Stimulated activated CD4-positive, alpha-beta T cell treated with anti-CD3 and anti-CD28 coated beads, Interleukin-2, amount 100 ng/mL, for 24 hours (primary cell): ENCODE data around the gene CACHD1.

Experiments
- DNase-seq, 2 donors: peaks; one replicate each; pipeline ENCODE4 v3.0.0-alpha.2; 2020

Gene CACHD1

DNA sequence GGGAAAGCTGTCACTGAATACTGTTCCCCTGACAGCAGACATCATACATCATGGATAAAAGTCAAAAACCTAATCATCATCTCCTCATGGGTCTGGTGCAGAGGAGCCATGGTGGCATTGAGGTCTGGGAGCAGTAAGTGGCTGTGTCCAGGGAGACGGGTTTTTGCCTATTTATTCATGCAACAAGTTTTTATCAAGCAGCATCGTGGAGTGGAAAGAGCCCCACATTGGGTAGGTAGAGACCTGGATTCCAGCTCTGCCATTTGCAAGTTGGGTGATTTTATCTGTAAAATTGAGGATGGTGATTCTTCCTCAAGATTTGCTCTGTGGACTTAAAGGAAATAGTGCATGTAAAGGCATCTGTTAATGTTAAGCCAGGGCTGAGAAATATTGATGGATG, 4.2 kb downstream of the CACHD1 start:
- DNase-seq, result no peak

DNA sequence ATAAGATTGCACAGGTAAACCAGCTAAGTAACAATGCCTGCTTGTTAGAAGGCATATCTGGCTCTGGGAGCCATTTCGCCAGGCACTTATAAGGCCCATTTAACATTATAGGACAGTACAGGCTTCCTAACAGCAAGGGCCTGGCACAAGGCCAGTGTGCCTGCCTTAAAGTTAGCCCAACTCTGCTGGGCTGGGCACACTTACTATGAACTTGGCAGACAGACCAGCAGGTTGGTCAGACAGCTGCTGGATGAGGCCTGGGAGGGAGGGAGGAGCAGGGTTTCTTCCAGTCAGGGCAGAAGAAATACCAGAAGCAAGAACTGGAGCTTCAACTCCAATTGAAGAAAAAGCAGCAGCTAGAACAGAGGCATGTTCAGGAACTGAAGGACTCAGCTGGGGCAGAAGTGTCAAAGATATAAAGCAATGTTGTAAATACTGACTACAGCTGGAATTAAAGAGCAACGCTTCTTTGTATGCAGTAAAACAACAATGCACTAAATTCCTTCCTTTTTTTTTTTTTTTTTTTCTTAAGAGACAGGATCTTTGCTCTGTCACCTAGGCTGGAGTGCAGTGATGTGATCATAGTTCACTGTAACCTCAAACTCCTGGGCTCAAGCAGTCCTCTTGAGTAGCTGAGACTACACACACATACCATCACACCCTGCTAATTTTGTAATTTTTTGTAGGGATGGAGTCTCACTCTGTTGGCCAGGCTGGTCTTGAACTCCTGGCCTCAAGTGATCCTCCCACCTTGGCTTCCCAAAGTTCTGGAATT, 4.9 kb downstream of the CACHD1 start:
- no peak for DNase-seq

DNA sequence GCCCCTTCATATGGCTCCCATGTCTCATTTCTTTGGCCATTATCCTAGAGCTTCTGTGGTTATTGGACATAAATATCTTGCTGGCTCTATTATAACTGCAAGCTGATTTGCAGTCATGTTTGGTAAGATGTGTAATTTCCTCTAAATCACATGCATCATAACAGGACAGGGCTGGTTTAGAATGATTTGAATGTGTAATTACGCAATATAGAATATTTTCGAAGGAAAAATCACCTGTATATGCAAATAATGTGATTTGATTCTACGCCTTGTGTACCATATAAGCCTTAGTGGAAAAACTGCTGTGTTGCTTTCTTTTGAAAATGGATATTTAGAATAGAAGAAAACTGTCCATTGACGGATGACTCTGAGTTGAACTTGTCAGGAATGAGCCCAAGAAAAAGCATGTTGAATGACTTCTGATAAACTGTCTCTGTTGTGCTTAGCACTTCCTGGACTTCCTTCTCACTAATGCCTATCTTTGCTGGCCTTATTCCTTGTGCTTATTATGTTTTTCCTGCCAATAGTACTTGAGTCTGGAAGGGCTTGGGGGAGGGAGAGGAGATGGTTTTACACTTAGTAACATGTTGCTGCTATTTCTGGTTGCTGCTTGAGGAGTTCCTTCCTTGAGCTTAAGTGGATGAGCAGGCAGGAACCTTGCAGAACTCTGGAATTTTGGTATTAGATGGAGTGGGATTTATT, 6.5 kb downstream of the CACHD1 start:
- no peak for DNase-seq

DNA sequence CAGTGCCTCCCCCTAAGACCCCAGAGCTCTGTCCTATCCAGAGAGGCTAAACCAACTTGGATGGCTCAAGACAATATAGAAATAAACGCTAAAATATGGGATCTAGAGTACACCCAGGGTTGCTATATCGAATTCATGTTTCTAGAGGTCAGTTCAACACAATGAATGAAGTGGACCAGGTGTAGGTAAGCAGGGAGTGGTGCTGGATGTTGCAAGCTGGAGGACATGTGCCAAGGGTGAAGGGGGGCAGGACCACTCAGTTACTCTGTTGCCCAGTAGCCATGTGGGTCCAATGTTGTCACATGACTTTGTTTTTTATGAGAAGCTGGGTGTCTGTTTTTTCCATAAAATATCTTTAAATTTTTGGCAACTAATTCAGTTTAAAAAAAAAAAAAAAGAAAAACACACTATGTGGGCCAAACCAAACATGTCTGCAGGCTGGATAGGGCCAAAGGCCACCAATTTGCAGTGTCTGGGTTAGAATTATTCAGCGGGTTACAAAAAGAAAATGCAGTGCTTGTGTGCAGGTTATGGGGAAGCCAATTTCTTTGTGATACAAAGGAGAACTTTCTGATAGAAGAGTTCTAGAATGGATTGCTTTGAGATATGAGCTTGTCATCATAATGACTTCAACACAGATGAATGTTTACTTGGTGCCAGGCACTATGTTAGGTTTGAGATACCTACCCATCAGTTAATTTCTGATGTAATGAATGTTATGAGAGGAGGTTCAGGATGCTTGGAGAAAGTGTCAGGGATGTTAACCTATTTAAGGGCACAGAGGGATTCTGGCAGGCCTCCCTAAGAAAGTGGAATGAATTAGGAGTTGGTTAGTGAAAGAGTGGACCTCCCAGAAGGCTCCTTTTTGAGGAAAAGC, 8.9 kb downstream of the CACHD1 start:
- DNase-seq, result no peak

DNA sequence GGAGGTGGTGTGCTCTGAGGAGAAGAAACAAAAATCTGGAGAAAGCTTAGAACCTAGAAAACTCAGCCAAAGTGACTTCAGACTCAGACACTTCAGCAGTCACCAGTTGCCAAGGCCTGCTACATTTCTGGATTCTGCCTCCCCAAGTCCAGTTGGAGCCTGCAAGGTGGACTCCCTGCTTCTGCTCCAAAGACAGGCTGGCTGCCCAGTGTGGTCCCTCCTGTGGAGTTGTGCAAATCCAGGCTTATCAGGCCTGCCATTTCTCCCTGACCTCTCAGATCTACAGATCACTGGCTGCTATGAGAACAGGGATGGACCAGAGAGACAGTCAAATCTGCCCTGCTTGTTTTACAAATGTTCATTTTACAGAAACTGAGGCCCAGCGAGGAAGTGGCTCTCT, 9.9 kb downstream of the CACHD1 start:
- no peak for DNase-seq

DNA sequence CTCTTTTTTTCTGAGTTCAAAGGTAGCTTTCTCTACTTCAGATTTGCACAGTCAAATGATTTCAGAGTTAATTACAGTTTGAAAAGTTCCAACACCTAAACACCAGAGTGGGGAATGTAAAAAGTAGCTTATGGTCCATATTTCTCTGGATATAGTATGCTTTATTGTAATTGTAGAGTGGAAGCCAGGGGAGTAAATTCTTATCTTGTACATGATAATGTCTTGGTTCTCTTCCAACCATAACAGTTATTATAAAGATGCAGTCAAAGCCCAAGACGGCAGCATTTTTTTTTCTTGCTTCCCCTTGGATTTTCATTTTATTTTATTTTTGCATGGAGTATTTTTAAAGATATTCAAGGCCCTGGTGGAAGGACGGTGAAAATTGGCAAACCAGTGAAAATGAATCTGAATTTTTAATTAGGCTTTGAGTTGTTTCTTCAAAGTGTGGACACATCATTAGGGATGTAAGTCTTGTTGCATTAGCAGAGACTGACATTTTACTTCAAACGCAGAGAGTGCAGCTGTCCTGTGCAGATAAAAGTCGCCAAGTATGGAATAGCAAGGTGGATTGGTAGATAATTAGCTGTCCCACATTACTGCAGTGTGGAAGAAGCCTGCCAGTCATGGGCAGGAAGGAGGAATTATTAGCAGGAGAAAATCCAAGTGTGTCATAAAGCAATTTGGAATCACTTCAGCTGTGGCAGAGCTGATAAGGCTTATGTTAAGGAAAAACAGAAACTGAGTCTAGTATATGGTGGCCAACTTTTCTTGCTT, 11.3 kb downstream of the CACHD1 start:
- no peak for DNase-seq

DNA sequence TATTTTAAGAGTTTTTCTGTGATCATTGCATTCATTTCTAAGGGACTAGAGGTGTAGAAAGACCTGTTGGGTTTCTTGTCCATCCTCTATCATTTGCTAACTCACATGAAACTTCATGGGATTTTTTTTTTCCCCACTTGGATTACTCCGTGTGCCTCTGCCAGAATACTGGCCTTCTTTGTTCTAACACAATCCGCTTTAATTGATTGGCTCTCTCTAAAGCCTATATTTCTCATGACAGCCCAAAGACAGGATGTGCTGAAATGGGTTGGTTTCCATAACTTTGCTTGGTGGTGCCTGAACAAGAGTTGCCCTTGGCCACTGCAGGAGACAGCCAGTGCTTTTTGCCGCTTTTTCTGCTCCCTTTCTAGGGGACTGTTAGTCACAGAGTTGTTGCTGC, 12.2 kb downstream of the CACHD1 start:
- no peak for DNase-seq

DNA sequence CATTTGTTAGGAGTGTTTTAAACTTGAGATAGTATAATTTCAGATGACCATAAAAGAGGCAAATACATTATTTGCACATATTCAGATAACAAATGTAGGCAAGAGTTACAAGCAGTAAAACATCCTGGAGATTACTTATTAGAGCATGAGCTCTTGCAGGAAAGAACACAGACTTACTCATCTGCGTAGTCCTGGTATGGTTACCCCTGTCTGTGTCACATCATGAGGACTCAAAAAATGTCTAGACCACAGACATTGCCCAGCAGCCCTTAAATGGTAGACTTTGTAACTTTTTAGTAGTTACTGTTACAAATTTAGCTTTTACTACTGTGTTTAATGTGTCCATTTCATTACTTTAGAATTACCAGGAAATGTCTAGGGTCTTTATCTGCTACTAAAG, 12.8 kb downstream of the CACHD1 start:
- no peak for DNase-seq

DNA sequence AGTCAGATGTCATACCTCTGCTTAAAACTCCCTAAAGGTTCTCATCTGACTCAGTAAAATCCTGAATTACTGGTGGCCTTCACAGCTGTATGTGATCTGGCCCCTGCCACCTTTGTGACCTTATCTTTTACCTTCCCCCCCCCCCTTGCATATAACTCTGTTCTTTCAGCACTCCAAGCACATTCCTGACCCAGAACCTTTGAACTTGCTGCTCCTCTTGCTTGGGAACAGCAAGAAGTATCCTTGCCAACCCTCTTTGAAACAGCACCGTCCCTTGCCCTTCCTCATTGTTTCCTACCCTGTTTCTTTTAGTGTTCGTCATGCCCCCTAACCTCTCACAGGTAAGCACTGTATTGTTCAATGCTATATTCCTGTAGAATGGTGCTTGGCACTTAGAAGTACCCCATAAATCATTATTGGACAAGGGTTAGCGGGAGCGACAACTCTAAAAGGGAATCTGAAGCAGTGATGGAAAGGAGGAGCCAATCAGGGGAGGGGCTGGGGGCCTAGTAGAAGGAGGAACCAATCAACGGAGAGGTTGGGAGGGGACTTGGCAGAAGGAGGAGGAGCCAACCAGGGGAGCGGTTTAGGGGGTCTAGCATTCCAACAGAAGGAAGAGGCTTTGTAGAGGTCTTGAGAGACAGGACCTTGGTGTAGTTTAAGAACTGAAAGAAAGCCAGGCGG, 13.9 kb downstream of the CACHD1 start:
- DNase-seq, result no peak

DNA sequence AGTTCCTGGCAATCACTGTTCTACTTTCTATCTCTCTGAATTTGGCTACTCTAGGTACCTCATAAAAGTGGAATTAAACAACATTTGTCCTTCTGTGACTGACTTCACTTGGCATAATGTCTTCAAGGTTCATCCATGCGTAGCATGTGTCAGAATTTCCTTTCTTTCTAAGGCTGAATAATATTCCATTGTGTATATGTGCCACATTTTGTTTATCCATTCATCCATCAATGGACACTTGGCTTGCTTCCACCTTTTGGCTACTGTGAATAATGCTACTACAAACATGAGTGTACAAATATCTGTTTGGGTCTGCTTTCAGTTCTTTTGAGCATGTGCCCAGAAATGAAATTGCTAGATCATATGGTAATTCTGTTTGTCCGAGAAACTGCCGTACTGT, 14.7 kb downstream of the CACHD1 start:
- no peak for DNase-seq

DNA sequence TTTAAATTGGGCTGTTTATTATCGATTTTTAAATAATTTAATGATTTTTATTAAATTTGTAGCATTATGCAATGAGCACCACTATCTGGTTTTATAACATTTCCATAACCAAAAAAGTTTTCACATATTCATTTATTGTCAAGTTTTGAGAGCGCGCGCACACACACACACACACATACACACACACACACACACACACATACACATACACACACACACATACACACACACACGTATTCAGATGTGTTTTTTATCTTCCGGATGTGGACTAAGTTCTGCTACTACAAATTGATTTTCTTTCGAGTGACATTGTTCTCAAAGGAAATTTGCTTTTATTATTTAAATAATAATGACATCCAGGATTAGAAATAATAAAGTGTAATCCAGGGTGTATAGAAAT, 16.3 kb downstream of the CACHD1 start:
- DNase-seq, result no peak

DNA sequence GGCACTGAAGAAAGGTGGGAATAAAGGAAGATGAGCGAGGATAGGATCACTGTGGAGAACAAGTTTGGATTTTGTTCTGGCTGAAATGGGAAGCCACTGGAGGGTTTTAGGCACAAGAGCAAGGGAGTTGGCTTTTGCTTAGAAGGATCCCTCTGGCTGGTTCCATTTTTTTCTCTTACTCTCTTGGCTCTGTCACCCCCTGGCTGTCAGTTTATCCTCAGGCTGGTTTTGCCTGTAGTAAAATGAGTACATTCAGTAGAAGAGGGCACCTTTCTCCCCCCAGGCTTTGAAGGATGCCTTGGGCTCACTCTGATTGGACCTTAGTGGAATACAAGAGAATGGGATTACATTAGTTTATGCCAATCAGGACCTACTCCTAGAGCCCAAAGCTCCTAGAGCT, 17.1 kb downstream of the CACHD1 start:
- no peak for DNase-seq

DNA sequence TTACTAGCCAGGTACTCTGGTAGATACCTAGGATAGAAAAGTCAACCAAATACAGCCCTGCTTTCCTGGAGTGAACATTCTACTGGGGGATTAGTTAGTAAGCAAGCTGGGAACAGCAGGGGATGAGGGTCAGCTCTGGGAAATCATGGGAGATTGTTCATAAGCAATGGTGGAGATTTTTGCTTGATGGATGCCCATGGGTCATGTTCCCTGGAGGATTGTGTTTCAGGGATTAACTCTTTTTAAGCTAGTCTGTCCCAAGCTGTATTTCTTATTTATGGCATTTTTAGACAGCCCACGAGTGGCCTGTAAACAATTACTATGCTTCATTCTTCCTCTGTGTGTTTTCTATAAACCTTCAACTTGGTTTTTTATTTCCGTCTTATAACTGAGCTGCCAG, 18.9 kb downstream of the CACHD1 start:
- DNase-seq, result no peak

DNA sequence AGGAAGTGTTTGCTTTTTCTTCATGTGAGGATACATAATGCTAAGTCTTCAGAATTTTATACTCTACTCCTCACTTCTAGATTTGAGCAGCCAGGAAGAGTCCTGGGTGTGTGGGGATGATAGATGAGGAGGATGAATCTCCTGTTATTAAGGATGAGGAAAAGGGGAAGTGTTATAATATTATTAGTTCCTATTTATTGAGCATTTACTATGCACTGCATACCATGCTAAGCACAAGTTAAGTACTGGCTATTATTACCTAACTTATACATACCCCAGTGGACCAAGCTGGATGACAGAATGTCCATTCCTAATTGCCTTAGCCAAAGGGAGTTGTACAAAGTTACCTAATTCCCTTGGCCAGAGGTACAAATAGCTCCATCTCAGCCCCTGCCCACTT, 19.8 kb downstream of the CACHD1 start:
- no peak for DNase-seq

DNA sequence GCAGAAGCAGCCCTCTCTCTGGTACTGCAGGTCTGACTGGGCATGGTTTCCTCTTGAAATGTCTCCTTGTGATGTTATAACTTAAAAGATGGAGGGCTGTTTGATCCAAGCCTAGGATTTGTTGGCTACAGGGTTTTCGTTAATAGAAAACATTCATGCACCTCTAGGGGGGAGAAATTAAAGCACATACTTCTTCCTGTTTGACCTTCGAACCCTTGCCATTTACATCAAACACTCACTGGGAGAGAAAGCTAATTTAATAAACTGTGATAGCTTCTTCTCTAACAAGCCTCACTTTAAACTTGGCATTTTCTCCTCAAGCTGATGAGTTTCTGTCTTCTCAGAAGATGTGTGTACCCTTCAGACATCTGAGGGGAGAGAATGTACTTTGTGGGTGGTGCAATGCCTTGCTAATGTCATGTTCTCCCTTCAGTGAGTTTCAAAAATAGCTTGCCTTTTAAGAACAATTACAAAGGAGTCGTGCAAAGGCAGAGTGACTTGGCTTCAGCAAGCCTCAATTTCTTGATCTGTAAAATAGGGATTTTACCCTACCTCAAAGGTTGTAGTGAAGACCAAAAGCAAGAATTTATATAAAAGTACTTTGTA, 20.4 kb downstream of the CACHD1 start:
- no peak for DNase-seq

DNA sequence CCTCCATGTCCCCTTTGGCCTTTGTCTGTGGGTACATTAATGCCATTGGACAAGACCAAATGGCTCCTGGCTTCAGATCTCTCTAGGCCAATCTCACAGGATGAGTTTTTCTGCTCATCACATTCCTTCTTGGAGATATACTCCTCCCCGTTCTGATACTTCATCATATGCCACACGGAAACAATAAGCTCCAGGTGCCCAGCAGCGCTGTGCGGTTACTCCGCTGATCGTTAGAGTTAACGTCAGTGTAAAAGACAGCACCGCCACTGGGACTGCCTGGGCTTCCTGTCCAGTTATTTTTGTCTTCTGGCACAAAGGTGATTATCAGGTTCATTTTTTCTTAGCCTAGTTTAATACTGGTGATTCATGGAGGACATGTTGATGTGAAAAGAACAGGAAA, 22.5 kb downstream of the CACHD1 start:
- no peak for DNase-seq

DNA sequence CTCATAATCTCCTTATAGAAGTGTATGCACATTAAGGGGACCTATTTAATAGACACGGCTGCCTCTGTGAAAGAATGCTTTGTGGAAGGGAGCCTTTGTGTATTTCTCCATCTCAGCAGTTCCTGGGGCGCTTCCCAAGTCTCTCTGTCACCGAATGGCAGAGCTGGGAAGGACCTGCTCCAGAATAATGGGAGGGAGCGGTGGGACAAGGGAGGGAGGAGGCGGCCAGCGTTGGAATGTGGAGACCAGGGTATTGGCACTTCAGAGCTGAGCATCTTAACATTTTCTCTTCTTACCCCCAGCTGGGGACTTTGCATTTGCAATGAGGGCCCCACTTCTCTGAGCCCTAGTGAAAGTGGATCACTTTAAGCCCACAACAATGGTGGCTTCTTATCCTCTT, 23.9 kb downstream of the CACHD1 start:
- no peak for DNase-seq

DNA sequence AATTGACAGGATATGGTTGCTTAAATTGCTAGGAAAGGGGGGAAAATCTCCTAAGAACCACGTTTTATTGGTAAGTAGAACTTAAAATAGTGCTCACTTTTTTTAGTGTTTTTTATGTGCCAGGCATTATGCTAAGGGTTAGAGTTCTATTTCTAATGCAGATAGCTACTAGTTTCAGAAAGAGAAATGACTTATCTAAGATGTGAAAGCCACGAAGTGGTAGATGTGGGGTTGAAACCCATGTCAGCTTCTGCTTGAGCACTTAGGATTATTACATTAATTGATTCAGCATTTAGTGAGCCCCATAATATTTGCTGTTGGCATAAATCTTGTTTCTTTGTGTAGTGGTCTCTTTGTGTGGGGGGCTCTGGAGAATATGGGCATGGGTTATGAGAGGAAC, 24.7 kb downstream of the CACHD1 start:
- DNase-seq, result no peak

DNA sequence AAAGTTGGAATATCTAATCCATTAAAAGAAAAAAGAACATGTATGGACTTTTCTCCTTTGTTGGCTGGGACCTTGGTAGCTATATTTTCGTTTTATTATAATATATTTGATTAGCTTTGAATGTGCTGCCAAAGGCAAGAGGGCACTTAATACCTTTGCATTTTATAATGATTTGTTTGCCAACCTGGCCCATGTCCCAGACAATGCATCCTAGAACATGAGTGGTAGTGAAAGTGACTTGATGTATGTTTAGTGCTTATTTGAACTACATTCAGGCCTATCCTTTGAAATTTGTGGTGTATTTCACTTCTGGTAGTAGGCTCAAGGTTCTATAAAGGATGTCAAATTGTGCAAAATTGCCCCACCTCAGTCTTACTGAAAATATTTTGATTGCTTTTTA, 25.9 kb downstream of the CACHD1 start:
- DNase-seq, result no peak

DNA sequence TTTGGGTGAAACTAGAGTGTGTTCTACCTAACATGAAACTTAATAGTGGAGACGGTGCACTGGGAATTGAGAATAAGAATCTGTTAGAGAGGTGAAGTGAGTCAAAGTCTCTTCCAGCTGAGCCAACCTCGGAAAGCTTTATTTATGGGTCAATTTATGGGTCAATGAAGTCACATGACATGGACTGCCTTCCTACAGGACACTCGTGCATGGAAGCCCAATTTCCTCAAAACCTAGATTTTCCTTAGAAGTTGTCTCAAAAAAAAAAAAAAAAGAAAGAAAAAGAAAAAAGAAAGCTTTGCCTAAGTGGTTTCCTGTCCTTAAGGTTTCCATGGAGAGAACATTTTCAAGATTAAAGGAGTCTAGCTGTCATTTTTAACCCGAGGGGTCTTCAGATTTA, 26.7 kb downstream of the CACHD1 start:
- no peak for DNase-seq

DNA sequence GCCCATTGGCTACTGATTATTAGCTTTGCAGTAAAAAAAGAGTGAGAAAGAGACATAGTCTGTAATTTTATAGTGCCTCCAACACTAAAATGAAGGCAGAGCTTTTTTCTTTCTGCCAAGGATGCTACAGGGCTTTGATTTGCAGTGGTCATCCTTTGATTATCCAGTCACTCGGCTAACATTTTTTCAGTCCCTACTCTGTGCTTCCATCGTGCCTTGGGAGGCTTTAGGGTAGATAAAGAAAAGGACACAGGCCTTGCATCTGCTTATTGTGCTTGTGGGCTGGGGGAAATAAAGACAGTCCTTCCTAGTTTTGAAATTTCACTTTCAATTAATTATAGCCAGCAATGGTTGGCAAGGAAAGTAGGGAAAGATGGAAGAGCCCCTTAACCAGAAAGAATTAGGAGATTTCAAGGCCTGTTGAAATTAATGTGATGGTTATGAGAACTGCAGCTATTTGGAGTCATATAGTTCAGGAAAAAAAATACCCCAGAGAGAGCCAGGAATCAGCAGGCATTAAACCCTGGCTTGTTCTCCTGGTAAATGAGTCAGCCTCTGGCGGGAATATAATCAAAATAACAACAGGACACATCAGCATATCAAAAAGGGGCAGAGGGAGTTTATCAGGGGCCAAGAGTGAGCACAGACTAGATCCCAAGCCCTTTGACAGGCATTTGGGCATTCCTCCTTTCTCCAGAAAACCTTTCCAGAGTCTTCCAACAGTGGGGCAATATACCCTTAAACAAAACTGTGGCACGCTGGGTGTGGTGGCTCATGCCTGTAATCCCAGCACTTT, 27.4 kb downstream of the CACHD1 start:
- no peak for DNase-seq
